OCI-LY1 (cell line): ENCODE measurements around the gene ATAD3A.
"Not testable (repeated sequence)": the region's sequence is repeated elsewhere in the genome, so short reads cannot be mapped to it uniquely, and the experiment has no call there.

Experiments
- EZH2 ChIP-seq: fragments of 200-600 bp; sonication (generic), shearing (Covaris generic); IDR thresholded peaks from 2 replicates; pipeline ENCODE4 v1.8.0; 2017; ENCODE audit warnings: borderline replicate concordance, mixed run types, mild to moderate bottlenecking, antibody characterized with exemption, low read length, moderate library complexity, mixed read lengths
- TF ChIP-seq, protein P1 (sequence below): fragments of 200-600 bp; sonication (generic), shearing (Covaris generic); IDR thresholded peaks from 2 replicates; pipeline ENCODE4 v1.5.1; 2017; ENCODE audit warnings: mild to moderate bottlenecking, antibody characterized with exemption, low read length, moderate library complexity, mixed read lengths

DNA sequence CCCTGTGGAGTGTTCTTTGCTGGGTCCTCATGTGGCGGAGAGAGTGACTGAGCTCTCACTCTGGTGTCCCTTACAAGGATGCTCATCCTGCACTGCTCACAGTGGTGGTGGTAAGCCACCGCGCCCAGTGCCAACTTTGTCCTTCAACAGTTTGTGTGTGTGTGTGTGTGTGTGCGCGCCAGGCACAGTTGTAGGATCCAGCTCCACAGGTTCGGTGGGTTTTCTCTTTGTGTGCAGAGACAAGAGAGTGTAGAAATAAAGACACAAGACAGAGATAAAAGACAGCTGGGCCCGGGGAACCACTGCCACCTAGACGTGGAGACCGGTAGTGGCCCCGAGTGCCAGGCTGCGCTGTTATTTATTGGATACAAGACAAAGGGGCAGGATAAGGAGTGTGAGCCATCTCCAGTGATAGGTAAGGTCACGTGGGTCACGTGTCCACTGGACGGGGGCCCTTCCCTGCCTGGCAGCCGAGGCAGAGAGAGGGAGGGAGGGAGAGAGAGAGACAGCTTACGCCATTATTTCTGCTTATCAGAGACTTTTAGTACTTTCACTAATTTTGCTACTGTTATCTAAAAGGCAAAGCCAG is 7.1 kb upstream of the ATAD3A start:
- TF ChIP-seq, protein P1, sequence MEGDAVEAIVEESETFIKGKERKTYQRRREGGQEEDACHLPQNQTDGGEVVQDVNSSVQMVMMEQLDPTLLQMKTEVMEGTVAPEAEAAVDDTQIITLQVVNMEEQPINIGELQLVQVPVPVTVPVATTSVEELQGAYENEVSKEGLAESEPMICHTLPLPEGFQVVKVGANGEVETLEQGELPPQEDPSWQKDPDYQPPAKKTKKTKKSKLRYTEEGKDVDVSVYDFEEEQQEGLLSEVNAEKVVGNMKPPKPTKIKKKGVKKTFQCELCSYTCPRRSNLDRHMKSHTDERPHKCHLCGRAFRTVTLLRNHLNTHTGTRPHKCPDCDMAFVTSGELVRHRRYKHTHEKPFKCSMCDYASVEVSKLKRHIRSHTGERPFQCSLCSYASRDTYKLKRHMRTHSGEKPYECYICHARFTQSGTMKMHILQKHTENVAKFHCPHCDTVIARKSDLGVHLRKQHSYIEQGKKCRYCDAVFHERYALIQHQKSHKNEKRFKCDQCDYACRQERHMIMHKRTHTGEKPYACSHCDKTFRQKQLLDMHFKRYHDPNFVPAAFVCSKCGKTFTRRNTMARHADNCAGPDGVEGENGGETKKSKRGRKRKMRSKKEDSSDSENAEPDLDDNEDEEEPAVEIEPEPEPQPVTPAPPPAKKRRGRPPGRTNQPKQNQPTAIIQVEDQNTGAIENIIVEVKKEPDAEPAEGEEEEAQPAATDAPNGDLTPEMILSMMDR = peak; percentile 61
- TF ChIP-seq EZH2 = not testable (repeated sequence)
